ENCODE measurements around the gene PCDHA2.

The PCDHA2 gene

GRCh38 chr5:140794595-140795258 is at the start of gene PCDHA2:
TSS of gene PCDHA2 (plus strand) at chr5:140794852.
- H3K27ac ChIP-seq, result no peak within 1 kb of the TSS
- no peaks in the 10 kb centered on the region for H3K27me3 ChIP-seq (ENCODE audit: control insufficient read depth, insufficient read depth, low read length)
- H3K9me3 ChIP-seq (ENCODE audit: control insufficient read depth, low read length), result peaks cover 2% of the 10 kb centered on the region
- H2AFZ ChIP-seq, result no peak within 1 kb of the TSS
- no peaks in the 10 kb centered on the region for H3K4me1 ChIP-seq
- H3K9ac ChIP-seq, result no peak within 1 kb of the TSS
- peaks cover 4% of the 10 kb centered on the region for H3K36me3 ChIP-seq (ENCODE audit: control insufficient read depth, insufficient read depth, low read length)
- TF ChIP-seq CTCF (IDR thresholded peaks at IDR 0.05), result no peak
- no peak within 1 kb of the TSS for H3K4me2 ChIP-seq (ENCODE audit: low read length)
- no peak within 1 kb of the TSS for H3K4me3 ChIP-seq (ENCODE audit: low read depth, low read length)
- no peaks in the 10 kb centered on the region for H3K79me2 ChIP-seq

- Histone ChIP-seq H3K4me2 (ENCODE audit: low read length) (no peak overlapping the region), H3K9ac (no peak overlapping the region), H3K27me3 (ENCODE audit: control insufficient read depth, insufficient read depth, low read length) (no peaks in the 10 kb centered on the region), H3K4me1 (no peaks in the 10 kb centered on the region), H3K4me3 (ENCODE audit: low read depth, low read length) (no peak overlapping the region), H3K79me2 (no peaks in the 10 kb centered on the region), H3K9me3 (ENCODE audit: control insufficient read depth, low read length) (peaks cover 8% of the 10 kb centered on the region), H3K36me3 (ENCODE audit: control insufficient read depth, insufficient read depth, low read length) (no peaks in the 10 kb centered on the region), H3K27ac (no peak overlapping the region), H2AFZ (no peak overlapping the region)
- TF ChIP-seq CTCF (IDR thresholded peaks at IDR 0.05), result no peak
Measured at GRCh38 chr5:140753561-140753960, 41.1 kb upstream of the PCDHA2 start.

GRCh38 chr5:140764177-140764973 is 30.3 kb upstream of the PCDHA2 start:
- Histone ChIP-seq H3K4me3 (ENCODE audit: low read depth, low read length) (no peak overlapping the region), H3K36me3 (ENCODE audit: control insufficient read depth, insufficient read depth, low read length) (no peaks in the 10 kb centered on the region), H3K9me3 (ENCODE audit: control insufficient read depth, low read length) (peaks cover 3% of the 10 kb centered on the region), H3K27me3 (ENCODE audit: control insufficient read depth, insufficient read depth, low read length) (no peaks in the 10 kb centered on the region), H3K9ac (no peak overlapping the region), H3K79me2 (no peaks in the 10 kb centered on the region), H3K27ac (no peak overlapping the region), H3K4me1 (no peaks in the 10 kb centered on the region), H2AFZ (no peak overlapping the region), H3K4me2 (ENCODE audit: low read length) (no peak overlapping the region)
- no peak for TF ChIP-seq CTCF (IDR thresholded peaks at IDR 0.05)

- Histone ChIP-seq H3K4me1 (no peaks in the 10 kb centered on the region), H3K4me2 (ENCODE audit: low read length) (no peak overlapping the region)
Measured at GRCh38 chr5:140767444-140767843, 27.2 kb upstream of the PCDHA2 start.

More at GRCh38 chr5:140767444-140767843, 27.2 kb upstream of the PCDHA2 start:
- Histone ChIP-seq H3K9me3 (ENCODE audit: control insufficient read depth, low read length) (peaks cover 3% of the 10 kb centered on the region), H2AFZ (no peak overlapping the region), H3K4me3 (ENCODE audit: low read depth, low read length) (no peak overlapping the region), H3K27ac (no peak overlapping the region), H3K9ac (no peak overlapping the region), H3K27me3 (ENCODE audit: control insufficient read depth, insufficient read depth, low read length) (no peaks in the 10 kb centered on the region), H3K79me2 (no peaks in the 10 kb centered on the region), H3K36me3 (ENCODE audit: control insufficient read depth, insufficient read depth, low read length) (no peaks in the 10 kb centered on the region)
- no peak for TF ChIP-seq CTCF (IDR thresholded peaks at IDR 0.05)

Data from parathyroid adenoma (tissue), 2 donors.